GM10847 (cell line): ENCODE results near the gene CCNDBP1.

Source experiments
- POLR2A ChIP-seq: IDR thresholded peaks from 2 replicates; pipeline ENCODE4 v1.6.1; 2011; ENCODE audit not compliant: insufficient read length; ENCODE audit errors: extremely low read depth

CCNDBP1 gene

GRCh38 chr15:43235536-43235935 is 50.3 kb downstream of the CCNDBP1 start:
- TF ChIP-seq POLR2A = no peak

GRCh38 chr15:43237842-43238470 is 52.8 kb downstream of the CCNDBP1 start:
- TF ChIP-seq POLR2A = no peak

- no peak for TF ChIP-seq POLR2A
Measured at GRCh38 chr15:43238671-43239131, 53.5 kb downstream of the CCNDBP1 start.

- no peak for TF ChIP-seq POLR2A
Measured at GRCh38 chr15:43239732-43240491, 54.7 kb downstream of the CCNDBP1 start.

- TF ChIP-seq POLR2A = no peak
Measured at GRCh38 chr15:43241100-43241499, 55.9 kb downstream of the CCNDBP1 start.

- TF ChIP-seq POLR2A = no peak
Measured at GRCh38 chr15:43242616-43243015, 57.4 kb downstream of the CCNDBP1 start.

- TF ChIP-seq POLR2A = no peak
Measured at GRCh38 chr15:43243020-43243645, 57.9 kb downstream of the CCNDBP1 start.

- TF ChIP-seq POLR2A = no peak
Measured at GRCh38 chr15:43244092-43244491, 58.9 kb downstream of the CCNDBP1 start.

GRCh38 chr15:43246261-43246774 is 61.1 kb downstream of the CCNDBP1 start:
- no peak for TF ChIP-seq POLR2A
